DOHH2 (cell line): ENCODE data around the gene TPRG1L.

Experiments used
- EZH2phosphoT487 ChIP-seq: fragments of 200-600 bp; sonication (generic); IDR thresholded peaks from 2 replicates; pipeline ENCODE4 v1.6.1; 2017; ENCODE audit warnings: borderline replicate concordance, mild to moderate bottlenecking, antibody characterized with exemption, low read length, moderate library complexity, mixed read lengths
- TF ChIP-seq, protein P1 (sequence below): fragments of 200-600 bp; sonication (generic); IDR thresholded peaks from one replicate; pipeline ENCODE4 v1.5.1; 2014; ENCODE audit warnings: antibody characterized with exemption, mild to moderate bottlenecking, low read depth, low read length; ENCODE audit not compliant: poor library complexity, severe bottlenecking

DNA sequence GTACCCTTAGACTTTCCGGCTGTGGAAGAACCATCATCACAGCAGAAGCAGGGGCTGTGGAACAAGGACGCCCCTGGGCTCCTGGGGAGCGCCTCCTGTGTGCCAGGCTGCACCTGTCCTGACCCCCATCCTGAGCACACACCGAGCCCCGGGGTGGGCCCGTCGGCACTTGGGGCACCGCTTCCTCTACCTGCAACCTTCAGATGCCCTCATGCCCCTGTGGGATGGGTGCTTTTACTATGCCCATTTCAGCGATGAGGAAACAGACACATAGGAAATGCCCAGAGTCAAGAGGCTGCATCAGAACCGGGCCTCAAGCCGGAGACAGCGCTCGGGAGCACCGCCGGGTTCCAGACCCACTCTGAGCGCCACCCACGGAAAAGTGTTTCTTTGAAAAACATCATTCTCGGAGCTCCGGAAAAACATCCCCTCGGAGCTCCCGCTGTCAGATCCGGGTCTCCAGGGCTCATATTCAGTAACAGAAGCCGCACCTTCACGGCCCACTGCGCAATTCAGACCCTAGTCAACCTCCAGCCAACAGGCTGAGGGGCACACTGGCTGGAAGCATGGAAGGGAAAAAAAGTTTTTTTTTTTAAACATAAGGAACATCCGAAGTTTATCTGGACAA lies 8.0 kb downstream of the TPRG1L start:
- TF ChIP-seq, protein P1, sequence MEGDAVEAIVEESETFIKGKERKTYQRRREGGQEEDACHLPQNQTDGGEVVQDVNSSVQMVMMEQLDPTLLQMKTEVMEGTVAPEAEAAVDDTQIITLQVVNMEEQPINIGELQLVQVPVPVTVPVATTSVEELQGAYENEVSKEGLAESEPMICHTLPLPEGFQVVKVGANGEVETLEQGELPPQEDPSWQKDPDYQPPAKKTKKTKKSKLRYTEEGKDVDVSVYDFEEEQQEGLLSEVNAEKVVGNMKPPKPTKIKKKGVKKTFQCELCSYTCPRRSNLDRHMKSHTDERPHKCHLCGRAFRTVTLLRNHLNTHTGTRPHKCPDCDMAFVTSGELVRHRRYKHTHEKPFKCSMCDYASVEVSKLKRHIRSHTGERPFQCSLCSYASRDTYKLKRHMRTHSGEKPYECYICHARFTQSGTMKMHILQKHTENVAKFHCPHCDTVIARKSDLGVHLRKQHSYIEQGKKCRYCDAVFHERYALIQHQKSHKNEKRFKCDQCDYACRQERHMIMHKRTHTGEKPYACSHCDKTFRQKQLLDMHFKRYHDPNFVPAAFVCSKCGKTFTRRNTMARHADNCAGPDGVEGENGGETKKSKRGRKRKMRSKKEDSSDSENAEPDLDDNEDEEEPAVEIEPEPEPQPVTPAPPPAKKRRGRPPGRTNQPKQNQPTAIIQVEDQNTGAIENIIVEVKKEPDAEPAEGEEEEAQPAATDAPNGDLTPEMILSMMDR, result no peak
- no peak for TF ChIP-seq EZH2phosphoT487
